GM18861 (cell line): ENCODE measurements around the gene ARFGAP2.
A peak's percentile ranks its signal among the peaks of the same experiment; 100 is the strongest.
"Not testable (repeated sequence)": the region's sequence is repeated elsewhere in the genome, so short reads cannot be mapped to it uniquely, and the experiment has no call there.

ENCODE experiments used
- ATAC-seq: cut with Tn5 transposase; IDR thresholded peaks from one replicate; pipeline ENCODE4 v1.9.1; 2021; ENCODE audit not compliant: unreplicated experiment

The ARFGAP2 gene

GRCh38 chr11:47176328-47177228 is at the start of gene ARFGAP2:
Gene ARFGAP2, minus strand, starts transcription at chr11:47176879. Its CDS starts 26 bp downstream, at chr11:47176853.
- peak; percentile 76 for ATAC-seq

GRCh38 chr11:47225552-47226400 is 49.1 kb upstream of the ARFGAP2 start:
- peak; percentile 82 for ATAC-seq

DNA sequence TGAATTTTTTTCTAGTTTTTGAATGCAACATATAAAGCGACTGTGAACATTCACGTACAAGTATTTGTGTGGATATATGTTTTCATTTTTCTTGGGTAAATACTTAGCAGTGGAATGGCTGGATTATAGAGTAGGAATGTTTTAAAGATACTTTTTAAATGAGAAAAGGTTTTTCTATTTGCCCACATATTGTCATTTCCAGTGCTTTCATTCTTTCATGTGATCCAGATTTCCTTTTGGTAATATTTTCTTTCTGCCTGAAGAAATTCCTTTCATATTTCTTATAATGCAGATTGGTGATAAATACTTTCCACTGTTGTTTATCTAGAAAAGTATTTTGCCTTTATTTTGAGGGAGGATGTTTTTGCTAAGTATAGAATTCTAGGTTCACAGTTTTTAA is 46.0 kb upstream of the ARFGAP2 start:
- ATAC-seq = no peak

GRCh38 chr11:47220401-47220821 is 43.7 kb upstream of the ARFGAP2 start:
- ATAC-seq = no peak

GRCh38 chr11:47216121-47216798 is 39.6 kb upstream of the ARFGAP2 start:
- peak; percentile 35 for ATAC-seq

DNA sequence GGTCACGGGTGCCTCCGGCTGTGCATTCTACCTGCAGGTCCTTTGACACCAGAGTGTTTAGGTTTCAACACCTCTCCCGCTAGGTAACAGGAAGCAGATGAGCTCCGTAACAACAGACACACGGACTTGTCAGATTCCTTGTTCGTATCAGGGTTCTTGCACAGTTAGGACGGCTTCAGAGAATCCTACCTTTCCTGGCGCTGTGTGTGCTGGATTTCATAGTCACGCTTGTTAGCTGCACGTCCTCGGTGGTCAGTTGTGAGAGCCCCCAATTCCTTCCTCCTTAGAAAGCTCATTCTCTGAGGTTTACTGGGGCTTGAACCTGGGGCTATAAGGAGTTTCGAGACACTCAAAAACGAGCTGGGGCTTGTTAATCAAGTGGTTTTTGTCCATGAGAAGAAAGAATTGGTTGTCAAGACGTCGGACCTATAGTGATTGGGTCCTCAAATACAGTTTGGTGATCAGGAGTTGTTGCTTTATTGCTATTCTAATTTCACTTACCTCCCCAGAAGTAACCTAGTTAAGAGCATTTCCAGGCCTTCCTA is 38.8 kb upstream of the ARFGAP2 start:
- ATAC-seq = peak; percentile 0

DNA sequence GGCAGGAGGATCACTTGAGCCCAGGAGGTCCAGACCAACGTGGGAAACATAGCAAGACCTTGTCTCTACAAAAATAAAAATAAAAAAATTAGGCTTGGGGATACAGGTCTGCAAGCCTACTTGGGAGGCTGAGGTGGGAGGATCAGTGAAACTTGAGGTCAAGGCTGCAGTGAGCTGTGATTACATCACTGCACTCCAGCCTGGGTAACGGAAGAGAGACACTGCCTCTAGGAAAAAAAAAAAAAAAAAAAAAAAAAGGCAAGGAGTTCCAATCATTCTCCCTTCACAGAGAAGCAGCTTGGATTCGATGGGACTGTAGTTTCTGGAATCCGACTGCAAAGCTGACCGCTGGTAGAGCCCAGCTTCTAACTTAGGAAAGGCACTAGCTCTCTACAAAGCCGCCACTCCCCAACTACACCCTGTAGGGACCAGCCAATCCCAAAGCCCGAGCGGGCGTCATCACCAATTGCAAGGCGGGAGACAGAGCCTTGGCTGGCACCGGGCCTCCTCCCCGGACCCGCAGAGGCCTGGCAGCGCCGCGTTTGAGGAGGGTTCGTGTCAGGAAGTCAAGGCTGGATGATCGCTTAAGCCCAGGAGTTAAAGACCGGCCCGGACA is 37.4 kb upstream of the ARFGAP2 start:
- peak; percentile 59 for ATAC-seq

GRCh38 chr11:47212938-47213337 is 36.3 kb upstream of the ARFGAP2 start:
- ATAC-seq = no peak

GRCh38 chr11:47208628-47209027 is 31.9 kb upstream of the ARFGAP2 start:
- no peak for ATAC-seq

DNA sequence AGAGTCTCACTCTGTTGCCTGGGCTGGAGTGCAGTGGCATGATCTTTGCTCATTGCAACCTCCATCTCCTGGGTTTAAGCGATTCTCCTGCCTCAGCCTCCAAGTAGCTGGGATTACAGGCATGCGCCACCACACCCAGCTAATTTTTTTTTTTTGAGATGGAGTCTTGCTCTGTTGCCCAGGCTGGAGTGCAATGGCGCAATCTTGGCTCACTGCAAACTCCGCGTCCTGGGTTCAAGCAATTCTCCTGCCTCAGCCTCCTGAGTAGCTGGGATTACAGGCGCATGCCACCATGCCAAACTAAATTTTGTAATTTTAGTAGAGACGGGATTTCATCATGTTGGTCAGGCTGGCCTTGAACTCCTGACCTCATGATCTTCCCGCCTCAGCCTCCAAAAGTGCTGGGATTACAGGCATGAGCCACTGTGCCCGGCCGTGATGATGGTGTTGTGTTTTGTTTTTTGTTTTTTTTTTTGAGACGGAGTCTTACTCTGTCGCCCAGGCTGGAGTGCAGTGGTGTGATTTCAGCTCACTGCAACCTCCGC is 31.4 kb upstream of the ARFGAP2 start:
- ATAC-seq = not testable (repeated sequence)

DNA sequence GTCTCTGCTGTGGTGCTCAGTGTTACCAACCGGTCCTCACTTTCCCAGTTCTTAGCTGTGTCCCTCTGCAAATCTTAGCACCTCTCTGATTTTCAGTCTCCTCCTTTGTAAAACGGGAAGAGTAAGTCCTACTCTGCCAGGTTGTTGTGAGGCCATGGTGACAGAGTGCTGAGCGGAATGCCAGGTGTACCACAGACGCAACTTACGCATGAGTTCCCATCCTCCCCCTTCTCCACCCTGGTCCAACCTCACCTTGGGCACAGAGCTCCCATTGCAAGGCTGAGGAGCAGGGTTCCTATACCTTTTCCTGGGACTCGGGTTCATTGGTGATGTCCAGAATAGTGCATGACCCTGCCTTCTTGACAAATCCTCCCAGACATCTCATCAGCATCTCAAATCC is 30.8 kb upstream of the ARFGAP2 start:
- no peak for ATAC-seq

- ATAC-seq = not testable (repeated sequence)
Observed at GRCh38 chr11:47206577-47206976, 29.9 kb upstream of the ARFGAP2 start.

DNA sequence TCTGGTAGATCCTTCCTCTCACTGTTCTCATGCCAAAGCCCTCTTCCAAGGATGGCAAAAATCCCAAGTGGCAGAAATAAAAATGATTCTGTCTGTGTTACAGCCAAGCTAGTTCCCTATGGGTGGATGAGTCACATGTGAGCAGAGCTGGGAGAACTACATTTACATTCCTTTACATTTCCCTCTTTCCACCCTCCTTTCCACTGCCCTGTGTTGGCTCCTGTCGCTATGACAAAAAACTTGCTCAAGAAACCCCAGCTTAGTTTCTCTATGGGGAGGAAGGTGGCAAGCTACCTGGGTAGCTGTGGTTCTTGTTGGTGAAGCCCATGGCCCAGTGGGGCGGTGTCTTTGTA is 27.9 kb upstream of the ARFGAP2 start:
- no peak for ATAC-seq

- ATAC-seq = no peak
Observed at GRCh38 chr11:47202576-47202975, 25.9 kb upstream of the ARFGAP2 start.

GRCh38 chr11:47201015-47201414 is 24.3 kb upstream of the ARFGAP2 start:
- no peak for ATAC-seq

DNA sequence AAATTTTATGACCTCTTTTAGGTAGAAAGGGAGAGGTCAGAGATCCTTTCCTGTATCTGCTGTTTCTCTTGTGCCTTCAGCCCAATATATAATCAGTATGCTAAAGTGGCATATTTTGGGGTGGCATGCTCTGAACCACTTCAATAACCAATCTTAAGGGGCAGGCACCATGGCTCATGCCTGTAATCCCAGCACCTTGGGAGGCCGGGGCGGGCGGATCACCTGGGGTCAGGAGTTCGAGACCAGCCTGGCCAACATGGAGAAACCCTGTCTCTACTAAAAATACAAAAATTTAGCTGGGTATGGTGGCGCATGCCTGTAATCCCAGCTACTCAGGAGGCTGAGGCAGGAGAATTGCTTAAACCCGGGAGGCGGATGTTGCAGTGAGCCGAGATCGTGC is 21.5 kb upstream of the ARFGAP2 start:
- ATAC-seq = not testable (repeated sequence)

DNA sequence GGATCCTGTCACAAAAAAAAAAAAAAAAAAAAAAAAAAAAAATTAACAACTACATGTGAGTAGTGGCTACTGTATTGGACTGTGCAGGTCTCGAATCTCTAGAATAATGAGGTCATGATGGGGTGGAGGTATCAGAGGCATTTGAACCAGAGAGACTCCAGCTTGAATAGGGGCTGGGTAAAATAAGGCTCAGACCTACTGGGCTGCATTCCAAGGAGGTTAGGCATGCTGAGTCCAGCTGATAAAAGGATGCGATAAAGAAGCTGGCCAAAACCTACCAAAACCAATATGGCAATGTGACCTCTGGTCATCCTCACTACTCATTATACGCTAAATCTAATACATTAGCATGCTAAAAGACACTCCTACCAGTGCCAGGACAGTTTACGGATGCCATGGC is 15.4 kb upstream of the ARFGAP2 start:
- no peak for ATAC-seq

GRCh38 chr11:47191137-47191536 is 14.5 kb upstream of the ARFGAP2 start:
- ATAC-seq = not testable (repeated sequence)

DNA sequence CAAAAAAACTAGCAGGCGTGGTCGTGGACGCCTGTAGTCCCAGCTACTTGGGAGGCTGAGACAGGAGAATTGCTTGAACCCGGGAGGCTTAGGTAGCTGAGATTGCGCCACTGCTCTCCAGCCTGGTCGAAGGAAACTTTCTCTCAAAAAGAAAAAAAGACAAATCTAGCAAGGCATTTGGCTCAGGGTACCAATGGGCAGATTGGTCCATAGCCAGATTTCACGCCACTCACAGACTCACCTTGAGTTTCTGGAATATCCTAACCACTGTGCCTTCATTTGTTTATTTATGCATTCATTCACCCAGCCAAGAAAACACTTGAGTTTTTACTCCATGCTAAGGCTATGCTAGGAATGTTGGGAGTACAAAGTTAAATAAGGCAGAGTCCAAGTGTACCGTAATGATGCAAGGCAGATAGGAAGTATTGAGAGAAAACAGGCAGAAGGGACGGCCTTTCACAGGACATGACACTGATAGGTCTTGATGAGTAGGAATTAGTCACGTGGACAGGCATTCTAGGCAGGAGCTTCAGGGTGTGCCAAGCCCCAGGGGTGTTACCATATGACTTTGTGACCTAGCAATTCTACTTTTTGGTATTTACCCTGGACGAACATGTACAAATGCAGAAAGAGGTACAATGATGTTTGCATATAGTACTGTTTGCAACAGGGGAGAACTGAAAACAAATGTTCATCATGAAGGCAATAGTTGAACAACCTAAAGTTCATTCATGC is 12.6 kb upstream of the ARFGAP2 start:
- no peak for ATAC-seq

DNA sequence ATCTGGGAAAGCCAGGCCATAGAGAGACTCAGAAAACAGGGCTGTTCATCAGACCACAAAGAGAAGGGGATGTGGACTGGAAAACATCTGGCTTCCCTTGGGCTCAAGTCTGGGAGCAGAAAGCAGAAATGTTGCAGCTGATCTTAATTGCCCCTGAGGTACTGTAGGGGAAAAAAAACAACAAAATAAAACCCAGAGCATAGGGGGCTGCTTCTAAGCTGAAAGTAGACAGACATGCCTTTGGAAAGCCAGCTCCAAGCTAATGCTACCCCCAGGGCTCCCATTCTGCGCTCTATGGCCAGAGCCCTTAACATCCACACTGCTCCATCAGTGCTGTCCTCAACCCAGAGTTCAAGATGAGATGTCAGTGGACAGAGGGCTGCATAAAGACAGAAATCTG is 11.6 kb upstream of the ARFGAP2 start:
- no peak for ATAC-seq
